Liver (tissue), 9 donors: Measurements from ENCODE around the gene ZNF770. TPM values are rescaled to one million over a fixed set of nuclear protein-coding genes. Genes with fewer than 3 reads are reported as not detected.

Experiments
- DNase-seq: peaks from one replicate; pipeline ENCODE4 v3.0.0-alpha.2; 2017; ENCODE audit warnings: low spot score
- H3K27ac ChIP-seq, 2 donors: one replicate each; pipeline ENCODE4 v1.7.0; 2013; ENCODE audit warnings: inconsistent platforms in 2 of 2, low read length in 2 of 2, control low read depth in 1 of 2, low read depth in 1 of 2, mild to moderate bottlenecking in 1 of 2
- H3K27me3 ChIP-seq, 4 donors: one replicate each; pipeline versions ENCODE4 v1.6.1 to v1.7.0; 2013; ENCODE audit warnings: low read length in 3 of 4, inconsistent platforms in 1 of 4, mild to moderate bottlenecking in 1 of 4, moderate library complexity in 1 of 4; ENCODE audit not compliant: control insufficient read depth in 4 of 4, insufficient read depth in 4 of 4
- H3K36me3 ChIP-seq, 4 donors: one replicate each; pipeline versions ENCODE4 v1.6.1 to v1.7.0; 2013; ENCODE audit warnings: low read length in 3 of 4, mild to moderate bottlenecking in 3 of 4, low read depth in 1 of 4, moderate library complexity in 1 of 4; ENCODE audit not compliant: control insufficient read depth in 4 of 4, insufficient read depth in 3 of 4
- H3K4me1 ChIP-seq, 4 donors: one replicate each; pipeline versions ENCODE4 v1.6.1 to v1.7.0; 2013; ENCODE audit warnings: low read length in 3 of 4, mild to moderate bottlenecking in 3 of 4, moderate library complexity in 1 of 4; ENCODE audit not compliant: control insufficient read depth in 4 of 4, insufficient read depth in 4 of 4
- H3K4me3 ChIP-seq, 3 donors: one replicate each; pipeline versions ENCODE4 v1.6.1 to v1.7.0; 2013; ENCODE audit warnings: low read length in 3 of 3, control low read depth in 1 of 3, low read depth in 1 of 3, mild to moderate bottlenecking in 1 of 3
- H3K9ac ChIP-seq, 2 donors: one replicate each; pipeline ENCODE4 v1.7.0; 2013; ENCODE audit warnings: low read length in 2 of 2, mild to moderate bottlenecking in 2 of 2, moderate library complexity in 2 of 2, control low read depth in 1 of 2, low read depth in 1 of 2
- H3K9me3 ChIP-seq, 4 donors: one replicate each; pipeline versions ENCODE4 v1.6.1 to v1.7.0; 2013; ENCODE audit warnings: low read length in 3 of 4; ENCODE audit not compliant: control insufficient read depth in 4 of 4
- EGR1 ChIP-seq, 2 donors: IDR thresholded peaks; 2 replicates each; pipeline ENCODE4 v1.6.1; 2016 to 2018; ENCODE audit warnings: antibody characterized with exemption in 2 of 2, low read depth in 2 of 2
- FOXA1 ChIP-seq: IDR thresholded peaks from 2 replicates; pipeline ENCODE4 v1.6.1; 2016; ENCODE audit warnings: antibody characterized with exemption
- FOXA2 ChIP-seq: IDR thresholded peaks from 2 replicates; pipeline ENCODE4 v1.6.1; 2016; ENCODE audit warnings: antibody characterized with exemption
- GABPA ChIP-seq, 2 donors: IDR thresholded peaks in 1 of 2; conservative IDR thresholded peaks in 1 of 2; 2 replicates each; pipeline ENCODE4 v1.6.1; 2016; ENCODE audit warnings: antibody characterized with exemption in 2 of 2, mild to moderate bottlenecking in 1 of 2, moderate library complexity in 1 of 2
- HNF4A ChIP-seq, 2 donors: conservative IDR thresholded peaks; 2 replicates each; pipeline ENCODE4 v1.6.1; 2016; ENCODE audit warnings: antibody characterized with exemption in 2 of 2, mild to moderate bottlenecking in 2 of 2
- HNF4G ChIP-seq: IDR thresholded peaks from 2 replicates; pipeline ENCODE4 v1.6.1; 2016; ENCODE audit warnings: antibody characterized with exemption
- JUND ChIP-seq, 2 donors: IDR thresholded peaks; 2 replicates each; pipeline ENCODE4 v1.6.1; 2016; ENCODE audit warnings: antibody characterized with exemption in 2 of 2
- MAX ChIP-seq: IDR thresholded peaks from 2 replicates; pipeline ENCODE4 v1.6.1; 2016; ENCODE audit warnings: antibody characterized with exemption
- NR2F2 ChIP-seq: IDR thresholded peaks from 2 replicates; pipeline ENCODE4 v1.6.1; 2016; ENCODE audit warnings: antibody characterized with exemption
- RAD21 ChIP-seq, 2 donors: IDR thresholded peaks; 2 replicates each; pipeline ENCODE4 v1.6.1; 2016; ENCODE audit warnings: antibody characterized with exemption in 2 of 2, mild to moderate bottlenecking in 2 of 2
- RXRA ChIP-seq, 2 donors: IDR thresholded peaks; 2 replicates each; pipeline ENCODE4 v1.6.1; 2017 to 2018; ENCODE audit warnings: antibody characterized with exemption in 2 of 2, mild to moderate bottlenecking in 1 of 2
- SP1 ChIP-seq: IDR thresholded peaks from 2 replicates; pipeline ENCODE4 v1.6.1; 2018; ENCODE audit warnings: antibody characterized with exemption, mild to moderate bottlenecking
- YY1 ChIP-seq: IDR thresholded peaks from 2 replicates; pipeline ENCODE4 v1.6.1; 2016; ENCODE audit warnings: antibody characterized with exemption, mild to moderate bottlenecking
- WGBS: extraction: QIAGEN DNeasy Blood & Tissue Kit; methylation state at CpG from one replicate; pipeline ENCODE4 v1.1.7; 2013; 5-methylcytosine and 5-hydroxymethylcytosine counted together
- polyA plus RNA-seq, 2 donors: library from polyadenylated mRNA; stranded (reverse) in 1 of 2; unstranded in 1 of 2; fragments of 200-250 nt in 1 of 2; fragments of >200 nt in 1 of 2; fragmentation: Nextera tagmentation in 1 of 2; extraction: Ambion mirVana in 1 of 2; gene quantifications; one replicate each; pipeline versions ENCODE4 v1.2.1 to v1.2.3, GENCODE V29; 2013 to 2015
- total RNA-seq, 2 donors: library from RNA; depleted of rRNA; stranded (reverse); fragments of >200 nt; gene quantifications; one replicate each; pipeline ENCODE4 v1.2.3, GENCODE V29; 2014
- TF ChIP-seq, protein P1 (sequence below): IDR thresholded peaks from 2 replicates; pipeline ENCODE4 v1.6.1; 2016; ENCODE audit warnings: antibody characterized with exemption
- TF ChIP-seq, protein P2 (sequence below): IDR thresholded peaks from 2 replicates; pipeline ENCODE4 v1.6.1; 2016; ENCODE audit warnings: antibody characterized with exemption, mild to moderate bottlenecking
- TF ChIP-seq, protein P3 (sequence below): fragments of 150-350 bp; IDR thresholded peaks from 2 replicates; pipeline ENCODE4 v1.5.1; 2017; ENCODE audit warnings: improper control_type of control experiment, low read depth, low read length; ENCODE audit not compliant: missing input control
- TF ChIP-seq, protein P4 (sequence below): IDR thresholded peaks from 2 replicates; pipeline ENCODE4 v1.6.1; 2016; ENCODE audit warnings: antibody characterized with exemption
- donor health status: healthy.
- donor health status: healthy.
- donor health status: healthy.
- donor health status: healthy.
- donor health status: healthy.

The ZNF770 gene
- total and polyA plus RNA-seq, 4 donors, result 9.3 to 74.4 (median 28.5) TPM

DNA sequence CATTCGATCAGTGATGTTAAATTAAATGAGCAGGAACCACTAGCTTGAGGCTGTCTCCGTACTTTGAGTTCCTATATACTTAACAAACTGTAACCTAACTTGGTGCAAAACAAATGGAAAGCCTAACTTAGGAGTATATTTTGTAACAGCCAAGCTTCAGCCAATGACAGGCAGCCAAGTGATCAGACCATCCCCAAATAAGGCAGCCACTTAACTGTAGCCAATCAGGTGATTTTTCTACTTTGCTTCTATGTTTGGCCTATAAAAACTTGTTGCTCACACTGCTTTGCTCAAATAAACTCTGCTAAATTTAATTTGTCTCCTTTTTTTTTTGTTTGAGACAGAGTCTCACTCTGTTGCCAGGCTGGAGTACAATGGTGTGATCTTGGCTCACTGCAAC, 19.3 kb upstream of the ZNF770 start:
- TF ChIP-seq, protein P1, sequence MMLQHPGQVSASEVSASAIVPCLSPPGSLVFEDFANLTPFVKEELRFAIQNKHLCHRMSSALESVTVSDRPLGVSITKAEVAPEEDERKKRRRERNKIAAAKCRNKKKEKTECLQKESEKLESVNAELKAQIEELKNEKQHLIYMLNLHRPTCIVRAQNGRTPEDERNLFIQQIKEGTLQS, result no peak
- no peak for TF ChIP-seq SP1
- TF ChIP-seq MAX, result no peak
- no peak for TF ChIP-seq HNF4G
- TF ChIP-seq, protein P2, sequence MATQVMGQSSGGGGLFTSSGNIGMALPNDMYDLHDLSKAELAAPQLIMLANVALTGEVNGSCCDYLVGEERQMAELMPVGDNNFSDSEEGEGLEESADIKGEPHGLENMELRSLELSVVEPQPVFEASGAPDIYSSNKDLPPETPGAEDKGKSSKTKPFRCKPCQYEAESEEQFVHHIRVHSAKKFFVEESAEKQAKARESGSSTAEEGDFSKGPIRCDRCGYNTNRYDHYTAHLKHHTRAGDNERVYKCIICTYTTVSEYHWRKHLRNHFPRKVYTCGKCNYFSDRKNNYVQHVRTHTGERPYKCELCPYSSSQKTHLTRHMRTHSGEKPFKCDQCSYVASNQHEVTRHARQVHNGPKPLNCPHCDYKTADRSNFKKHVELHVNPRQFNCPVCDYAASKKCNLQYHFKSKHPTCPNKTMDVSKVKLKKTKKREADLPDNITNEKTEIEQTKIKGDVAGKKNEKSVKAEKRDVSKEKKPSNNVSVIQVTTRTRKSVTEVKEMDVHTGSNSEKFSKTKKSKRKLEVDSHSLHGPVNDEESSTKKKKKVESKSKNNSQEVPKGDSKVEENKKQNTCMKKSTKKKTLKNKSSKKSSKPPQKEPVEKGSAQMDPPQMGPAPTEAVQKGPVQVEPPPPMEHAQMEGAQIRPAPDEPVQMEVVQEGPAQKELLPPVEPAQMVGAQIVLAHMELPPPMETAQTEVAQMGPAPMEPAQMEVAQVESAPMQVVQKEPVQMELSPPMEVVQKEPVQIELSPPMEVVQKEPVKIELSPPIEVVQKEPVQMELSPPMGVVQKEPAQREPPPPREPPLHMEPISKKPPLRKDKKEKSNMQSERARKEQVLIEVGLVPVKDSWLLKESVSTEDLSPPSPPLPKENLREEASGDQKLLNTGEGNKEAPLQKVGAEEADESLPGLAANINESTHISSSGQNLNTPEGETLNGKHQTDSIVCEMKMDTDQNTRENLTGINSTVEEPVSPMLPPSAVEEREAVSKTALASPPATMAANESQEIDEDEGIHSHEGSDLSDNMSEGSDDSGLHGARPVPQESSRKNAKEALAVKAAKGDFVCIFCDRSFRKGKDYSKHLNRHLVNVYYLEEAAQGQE, result no peak
- TF ChIP-seq JUND (IDR thresholded peaks at IDR 0.05), result no peak
- no peak for TF ChIP-seq YY1
- TF ChIP-seq GABPA (IDR thresholded peaks at IDR 0.05 in 1 of 2, conservative IDR thresholded peaks at IDR 0.05 in 1 of 2), result no peak
- TF ChIP-seq, protein P3, sequence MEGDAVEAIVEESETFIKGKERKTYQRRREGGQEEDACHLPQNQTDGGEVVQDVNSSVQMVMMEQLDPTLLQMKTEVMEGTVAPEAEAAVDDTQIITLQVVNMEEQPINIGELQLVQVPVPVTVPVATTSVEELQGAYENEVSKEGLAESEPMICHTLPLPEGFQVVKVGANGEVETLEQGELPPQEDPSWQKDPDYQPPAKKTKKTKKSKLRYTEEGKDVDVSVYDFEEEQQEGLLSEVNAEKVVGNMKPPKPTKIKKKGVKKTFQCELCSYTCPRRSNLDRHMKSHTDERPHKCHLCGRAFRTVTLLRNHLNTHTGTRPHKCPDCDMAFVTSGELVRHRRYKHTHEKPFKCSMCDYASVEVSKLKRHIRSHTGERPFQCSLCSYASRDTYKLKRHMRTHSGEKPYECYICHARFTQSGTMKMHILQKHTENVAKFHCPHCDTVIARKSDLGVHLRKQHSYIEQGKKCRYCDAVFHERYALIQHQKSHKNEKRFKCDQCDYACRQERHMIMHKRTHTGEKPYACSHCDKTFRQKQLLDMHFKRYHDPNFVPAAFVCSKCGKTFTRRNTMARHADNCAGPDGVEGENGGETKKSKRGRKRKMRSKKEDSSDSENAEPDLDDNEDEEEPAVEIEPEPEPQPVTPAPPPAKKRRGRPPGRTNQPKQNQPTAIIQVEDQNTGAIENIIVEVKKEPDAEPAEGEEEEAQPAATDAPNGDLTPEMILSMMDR, result no peak
- no peak overlapping the region for H3K9ac ChIP-seq
- no peaks in the 10 kb centered on the region for H3K9me3 ChIP-seq
- DNase-seq, result no peak
- 93% methylated on average over 2 of the region's 2 CpGs for WGBS
- H3K36me3 ChIP-seq, result no peaks in the 10 kb centered on the region
- H3K27ac ChIP-seq, result no peak overlapping the region
- no peaks in the 10 kb centered on the region for H3K27me3 ChIP-seq
- H3K4me3 ChIP-seq, result no peak overlapping the region
- H3K4me1 ChIP-seq, result no peaks in the 10 kb centered on the region

DNA sequence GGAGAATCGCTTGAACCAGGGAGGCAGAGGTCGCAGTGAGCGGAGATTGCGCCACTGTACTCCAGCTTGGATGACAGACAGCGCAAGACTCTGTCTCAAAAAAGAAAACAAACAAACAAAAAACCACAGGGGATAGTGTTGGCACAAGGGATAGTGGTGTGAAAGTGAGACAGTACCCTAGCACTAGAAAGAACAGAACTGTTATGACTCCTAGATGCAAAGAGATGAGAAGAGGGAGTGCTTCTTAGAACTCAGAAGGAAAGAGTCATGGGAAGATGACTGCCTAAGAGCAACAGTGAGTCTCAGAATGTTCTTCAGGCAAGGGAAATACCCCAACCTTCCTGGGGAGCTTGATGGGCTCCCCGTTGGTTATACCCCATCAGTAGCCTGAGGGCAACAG, 17.8 kb upstream of the ZNF770 start:
- TF ChIP-seq RAD21 (IDR thresholded peaks at IDR 0.05) (no peak), MAX (no peak), GABPA (IDR thresholded peaks at IDR 0.05 in 1 of 2, conservative IDR thresholded peaks at IDR 0.05 in 1 of 2) (no peak), FOXA1 (no peak), RXRA (IDR thresholded peaks at IDR 0.05) (no peak), FOXA2 (no peak), EGR1 (IDR thresholded peaks at IDR 0.05; ENCODE audit: low read depth in 2 of 2) (no peak), NR2F2 (no peak), HNF4A (conservative IDR thresholded peaks at IDR 0.05) (no peak), YY1 (no peak), SP1 (no peak)
- TF ChIP-seq, protein P4, sequence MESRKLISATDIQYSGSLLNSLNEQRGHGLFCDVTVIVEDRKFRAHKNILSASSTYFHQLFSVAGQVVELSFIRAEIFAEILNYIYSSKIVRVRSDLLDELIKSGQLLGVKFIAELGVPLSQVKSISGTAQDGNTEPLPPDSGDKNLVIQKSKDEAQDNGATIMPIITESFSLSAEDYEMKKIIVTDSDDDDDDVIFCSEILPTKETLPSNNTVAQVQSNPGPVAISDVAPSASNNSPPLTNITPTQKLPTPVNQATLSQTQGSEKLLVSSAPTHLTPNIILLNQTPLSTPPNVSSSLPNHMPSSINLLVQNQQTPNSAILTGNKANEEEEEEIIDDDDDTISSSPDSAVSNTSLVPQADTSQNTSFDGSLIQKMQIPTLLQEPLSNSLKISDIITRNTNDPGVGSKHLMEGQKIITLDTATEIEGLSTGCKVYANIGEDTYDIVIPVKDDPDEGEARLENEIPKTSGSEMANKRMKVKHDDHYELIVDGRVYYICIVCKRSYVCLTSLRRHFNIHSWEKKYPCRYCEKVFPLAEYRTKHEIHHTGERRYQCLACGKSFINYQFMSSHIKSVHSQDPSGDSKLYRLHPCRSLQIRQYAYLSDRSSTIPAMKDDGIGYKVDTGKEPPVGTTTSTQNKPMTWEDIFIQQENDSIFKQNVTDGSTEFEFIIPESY, result no peak
- TF ChIP-seq, protein P2, result no peak
- TF ChIP-seq, protein P3, result no peak
- 95% methylated on average over 6 of the region's 6 CpGs for WGBS
- no peak for DNase-seq
- Histone ChIP-seq H3K9ac (no peak overlapping the region), H3K27ac (no peak overlapping the region), H3K27me3 (no peaks in the 10 kb centered on the region), H3K9me3 (no peaks in the 10 kb centered on the region), H3K4me3 (no peak overlapping the region), H3K4me1 (no peaks in the 10 kb centered on the region), H3K36me3 (no peaks in the 10 kb centered on the region)
